ENCODE measurements around the gene UQCRC1.

DNA sequence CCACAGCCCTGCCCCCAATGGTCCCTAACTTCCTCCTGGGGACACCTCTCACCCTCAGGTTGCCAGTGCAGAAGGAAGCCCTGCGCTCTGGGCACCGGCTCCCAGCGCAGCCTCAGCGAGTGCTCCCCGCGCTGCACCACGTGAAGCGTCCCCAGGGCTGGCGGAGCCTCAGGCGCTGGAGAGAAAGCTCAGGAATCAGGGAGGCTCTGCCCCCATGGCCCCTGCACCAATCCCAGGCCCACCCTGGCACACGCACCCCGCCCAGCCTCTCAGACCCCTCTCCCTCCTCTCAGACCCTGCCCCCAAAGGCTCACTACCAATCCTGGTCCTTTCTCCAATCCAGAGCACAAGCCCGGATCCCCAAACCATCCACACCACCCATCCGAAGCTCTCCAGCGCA lies 21.2 kb downstream of the UQCRC1 start:
- TF ChIP-seq, protein P1, sequence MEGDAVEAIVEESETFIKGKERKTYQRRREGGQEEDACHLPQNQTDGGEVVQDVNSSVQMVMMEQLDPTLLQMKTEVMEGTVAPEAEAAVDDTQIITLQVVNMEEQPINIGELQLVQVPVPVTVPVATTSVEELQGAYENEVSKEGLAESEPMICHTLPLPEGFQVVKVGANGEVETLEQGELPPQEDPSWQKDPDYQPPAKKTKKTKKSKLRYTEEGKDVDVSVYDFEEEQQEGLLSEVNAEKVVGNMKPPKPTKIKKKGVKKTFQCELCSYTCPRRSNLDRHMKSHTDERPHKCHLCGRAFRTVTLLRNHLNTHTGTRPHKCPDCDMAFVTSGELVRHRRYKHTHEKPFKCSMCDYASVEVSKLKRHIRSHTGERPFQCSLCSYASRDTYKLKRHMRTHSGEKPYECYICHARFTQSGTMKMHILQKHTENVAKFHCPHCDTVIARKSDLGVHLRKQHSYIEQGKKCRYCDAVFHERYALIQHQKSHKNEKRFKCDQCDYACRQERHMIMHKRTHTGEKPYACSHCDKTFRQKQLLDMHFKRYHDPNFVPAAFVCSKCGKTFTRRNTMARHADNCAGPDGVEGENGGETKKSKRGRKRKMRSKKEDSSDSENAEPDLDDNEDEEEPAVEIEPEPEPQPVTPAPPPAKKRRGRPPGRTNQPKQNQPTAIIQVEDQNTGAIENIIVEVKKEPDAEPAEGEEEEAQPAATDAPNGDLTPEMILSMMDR (conservative IDR thresholded peaks at IDR 0.05; ENCODE audit: low read depth, low read length), result no peak
- TF ChIP-seq EZH2 (IDR thresholded peaks at IDR 0.05; ENCODE audit: low read length, unreplicated experiment), result no peak
- TF ChIP-seq EZH2phosphoT487 (IDR thresholded peaks at IDR 0.05; ENCODE audit: borderline replicate concordance, low read length), result no peak
